HCT116 (cell line): ENCODE data around the gene WFDC1. TPM values are rescaled to one million over a fixed set of nuclear protein-coding genes. Genes with fewer than 3 reads are reported as not detected.

ENCODE experiments used
- ATAC-seq: fragments of 200-7000 bp; cut with Tn5 transposase; 2 replicates; pipeline ENCODE4 v1.9.1; 2020; ENCODE audit warnings: mild to moderate bottlenecking, moderate library complexity
- BruUV-seq: library from RNA; stranded (reverse); fragments of 400-500 nt; replicated peaks from 2 replicates; lab custom pipeline; 2021; lab: Mats Ljungman, UMichigan
- CTCF ChIA-PET: fragments of 300-600 bp; sonication (Branson Sonifier 250); formaldehyde crosslinking; loops from one replicate; lab custom pipeline; 2021; ENCODE audit warnings: antibody characterized with exemption; lab: Charles Lee
- POLR2A ChIA-PET: fragments of 300-600, 350-600 bp; sonication (Branson Sonifier 250); formaldehyde crosslinking; loops from one replicate; lab custom pipeline; 2021; ENCODE audit warnings: antibody characterized with exemption; lab: Charles Lee
- RAD21 ChIA-PET, 2 experiments: fragments of 300-600 bp; sonication (Branson Sonifier 250); formaldehyde crosslinking; loops; one replicate each; lab custom pipeline; 2023; ENCODE audit warnings: low total read pairs in 2 of 2; ENCODE audit not compliant: uncharacterized antibody in 2 of 2, unreplicated experiment in 2 of 2, low non-redundant PET in 1 of 2; lab: Charles Lee
- DNase-seq: peaks from one replicate; pipeline ENCODE4 v3.0.0-alpha.2; 2010; ENCODE audit warnings: low read depth, low spot score
- H2AFZ ChIP-seq: fragments of 200-600 bp; shearing (Covaris generic), sonication (generic); 2 replicates; pipeline ENCODE4 v1.6.1; 2017; ENCODE audit warnings: low read depth, mixed run types, mixed read lengths, antibody characterized with exemption, low read length; ENCODE audit not compliant: poor library complexity, severe bottlenecking
- H3K27ac ChIP-seq: 2 replicates; pipeline ENCODE4 v1.5.1; 2012; ENCODE audit warnings: low read depth, low read length
- H3K27me3 ChIP-seq: fragments of 200-600 bp; sonication (generic); 2 replicates; pipeline ENCODE4 v1.6.1; 2016; ENCODE audit warnings: mixed run types, low read length, mixed read lengths; ENCODE audit not compliant: insufficient read depth
- H3K36me3 ChIP-seq, 2 experiments: fragments of 200-500 bp in 1 of 2; fragments of 200-600 bp in 1 of 2; sonication (Bioruptor generic) in 1 of 2; sonication (generic) in 1 of 2; 2 replicates each; pipeline versions ENCODE4 v1.5.1 to v1.6.1; 2014 to 2016; ENCODE audit warnings: low read length in 2 of 2, inconsistent platforms in 1 of 2, mixed read lengths in 1 of 2, mixed run types in 1 of 2; ENCODE audit not compliant: insufficient read depth in 2 of 2, control insufficient read depth in 1 of 2
- H3K4me1 ChIP-seq, 2 experiments: fragments of 200-600 bp in 1 of 2; sonication (generic) in 1 of 2; 2 replicates each; pipeline versions ENCODE4 v1.5.1 to v1.6.1; 2012 to 2017; ENCODE audit warnings: low read length in 2 of 2, inconsistent platforms in 1 of 2, mild to moderate bottlenecking in 1 of 2, mixed read lengths in 1 of 2, mixed run types in 1 of 2, moderate library complexity in 1 of 2; ENCODE audit not compliant: insufficient read depth in 2 of 2, control insufficient read depth in 1 of 2
- H3K4me2 ChIP-seq: fragments of 200-600 bp; sonication (generic); 2 replicates; pipeline ENCODE4 v1.6.1; 2017; ENCODE audit warnings: mixed run types, low read length, mixed read lengths
- H3K4me3 ChIP-seq, 2 experiments: fragments of 200-600 bp in 1 of 2; sonication (generic) in 1 of 2; replicated peaks in 1 of 2; 2 replicates each; pipeline ENCODE4 v1.5.1; 2011 to 2016; ENCODE audit warnings: low read length in 2 of 2, control low read depth in 1 of 2, low read depth in 1 of 2, mild to moderate bottlenecking in 1 of 2, mixed read lengths in 1 of 2, mixed run types in 1 of 2
- H3K79me2 ChIP-seq: fragments of 200-600 bp; sonication (generic); 2 replicates; pipeline ENCODE4 v1.6.1; 2017; ENCODE audit warnings: mild to moderate bottlenecking, mixed run types, low read length, moderate library complexity, mixed read lengths; ENCODE audit not compliant: insufficient read depth
- H3K9ac ChIP-seq: fragments of 200-600 bp; sonication (generic); 2 replicates; pipeline ENCODE4 v1.6.1; 2016; ENCODE audit warnings: low read length, mixed read lengths
- H3K9me2 ChIP-seq: fragments of 200-600 bp; sonication (generic), shearing (Covaris generic); 2 replicates; pipeline ENCODE4 v1.6.1; 2017; ENCODE audit warnings: mixed run types, mild to moderate bottlenecking, moderate library complexity; ENCODE audit not compliant: insufficient read depth
- H3K9me3 ChIP-seq, 2 experiments: fragments of 200-500 bp in 1 of 2; fragments of 200-600 bp in 1 of 2; sonication (Bioruptor generic) in 1 of 2; sonication (generic) in 1 of 2; 2 replicates each; pipeline ENCODE4 v1.6.1; 2014 to 2017; ENCODE audit warnings: low read length in 2 of 2, mixed read lengths in 2 of 2, inconsistent platforms in 1 of 2, low read depth in 1 of 2, mild to moderate bottlenecking in 1 of 2, mixed run types in 1 of 2, moderate library complexity in 1 of 2; ENCODE audit not compliant: control insufficient read depth in 1 of 2, insufficient read depth in 1 of 2
- H4K20me1 ChIP-seq: fragments of 200-600 bp; sonication (generic), shearing (Covaris generic); 2 replicates; pipeline ENCODE4 v1.6.1; 2017; ENCODE audit warnings: mixed run types, mild to moderate bottlenecking, moderate library complexity; ENCODE audit not compliant: insufficient read depth
- ATF3 ChIP-seq: IDR thresholded peaks from 2 replicates; pipeline ENCODE4 v1.6.1; 2012
- CEBPB ChIP-seq: IDR thresholded peaks from 2 replicates; pipeline ENCODE4 v1.6.1; 2012; ENCODE audit warnings: low read depth
- MAX ChIP-seq: IDR thresholded peaks from 2 replicates; pipeline ENCODE4 v1.6.1; 2012
- POLR2A ChIP-seq: IDR thresholded peaks from 2 replicates; pipeline ENCODE4 v1.7.0; 2011; ENCODE audit warnings: borderline replicate concordance; ENCODE audit not compliant: insufficient read depth, insufficient read length; ENCODE audit errors: extremely low read depth
- POLR2AphosphoS5 ChIP-seq: IDR thresholded peaks from 2 replicates; pipeline ENCODE4 v1.6.1; 2011; ENCODE audit warnings: mild to moderate bottlenecking, low read depth, low read length, moderate library complexity
- SRF ChIP-seq: IDR thresholded peaks from 2 replicates; pipeline ENCODE4 v1.6.1; 2012; ENCODE audit warnings: low read depth
- YY1 ChIP-seq: IDR thresholded peaks from 2 replicates; pipeline ENCODE4 v1.6.1; 2011; ENCODE audit warnings: low read length, low read depth, moderate library complexity, mild to moderate bottlenecking; ENCODE audit not compliant: insufficient replicate concordance; ENCODE audit errors: extremely low read depth
- intact Hi-C: fragments of 100-400 bp; cut with micrococcal nuclease; formaldehyde crosslinking; loops from 2 replicates; pipeline ENCODE4 v1.10.0; 2022
- total RNA-seq: library from RNA; stranded (reverse); gene quantifications from one replicate; pipeline ENCODE4 v1.2.1, GENCODE V29; 2021; ENCODE audit not compliant: unreplicated experiment

The WFDC1 gene
- total RNA-seq, 1 experiment from 2014 or later: 0.42 TPM

- RAD21 ChIA-PET: interaction anchor here in 1 of 2 experiments (0.6 kb wide), 1 partner anchor 46 kb away, joined by 3 read pairs; no protein-coding TSS in a partner anchor
- Histone ChIP-seq H3K4me3 (peak within 1 kb of the TSS; percentile 75 to 81), H3K4me1 (peaks cover 23 to 38% of the 10 kb centered on the region in 2 experiments), H3K4me2 (peak within 1 kb of the TSS; percentile 94), H3K9me2 (no peaks in the 10 kb centered on the region), H3K9ac (peak within 1 kb of the TSS; percentile 59), H2AFZ (peak within 1 kb of the TSS; percentile 92), H3K79me2 (no peaks in the 10 kb centered on the region), H4K20me1 (no peaks in the 10 kb centered on the region), H3K9me3 (no peaks in the 10 kb centered on the region), H3K27me3 (no peaks in the 10 kb centered on the region), H3K27ac (peak within 1 kb of the TSS; percentile 22; the same call in 1 of the 2 replicates), H3K36me3 (no peaks in the 10 kb centered on the region)
- POLR2A ChIA-PET: interaction anchor here (0.5 to 1.8 kb wide), 4 partner anchors 9 to 252 kb away, joined by 3 to 6 read pairs (median 4); partner anchors contain the start of gene MBTPS1
- intact Hi-C loops: no loop called here
- peak; percentile 97 for ATAC-seq
- CTCF ChIA-PET: interaction anchor here (0.7 to 1.9 kb wide), 3 partner anchors 56 to 304 kb away, joined by 3 to 5 read pairs (median 4); no protein-coding TSS in a partner anchor
- TF ChIP-seq ATF3: no peak
- peak; percentile 31 for TF ChIP-seq YY1
- TF ChIP-seq SRF: no peak
- TF ChIP-seq CEBPB: no peak
- TF ChIP-seq POLR2AphosphoS5: peak; percentile 95
- peak; percentile 47; the same call in 1 of the 2 replicates for TF ChIP-seq MAX
- DNase-seq: peak; percentile 51
- TSS peak; percentile 57 for BruUV-seq
Measured at GRCh38 chr16:84368308-84368996, 73.8 kb downstream of the WFDC1 start, which contains the start of gene ATP2C2. TSS of gene ATP2C2 (plus strand) at chr16:84368538. CDS start at chr16:84368616, 78 bp downstream.

- intact Hi-C loops: no loop called here
- ATAC-seq: no peak
- H3K9ac ChIP-seq: peak overlapping the region; percentile 59
- RAD21 ChIA-PET: interaction anchor here in 1 of 2 experiments (0.6 kb wide), 1 partner anchor 47 kb away, joined by 3 read pairs; no protein-coding TSS in a partner anchor
- BruUV-seq: no TSS peak
- TF ChIP-seq POLR2A (no peak), MAX (no peak)
- DNase-seq: no peak
- no peak overlapping the region for H3K27ac ChIP-seq
- H3K79me2 ChIP-seq: no peaks in the 10 kb centered on the region
- no peaks in the 10 kb centered on the region for H3K27me3 ChIP-seq
- H3K4me2 ChIP-seq: peak overlapping the region; percentile 94
- H3K9me3 ChIP-seq: no peaks in the 10 kb centered on the region
- no peaks in the 10 kb centered on the region for H3K9me2 ChIP-seq
- no peak overlapping the region for H2AFZ ChIP-seq
- CTCF ChIA-PET: interaction anchor here (1.2 to 1.9 kb wide), 2 partner anchors 56 to 92 kb away, joined by 3 to 5 read pairs; no protein-coding TSS in a partner anchor
- peaks cover 23 to 38% of the 10 kb centered on the region in 2 experiments for H3K4me1 ChIP-seq
- POLR2A ChIA-PET: interaction anchor here (1.4 to 1.8 kb wide), 2 partner anchors 10 to 252 kb away, joined by 4 to 6 read pairs; partner anchors contain the start of gene MBTPS1
- peak overlapping the region; percentile 75 to 81 for H3K4me3 ChIP-seq
- H3K36me3 ChIP-seq: no peaks in the 10 kb centered on the region
- H4K20me1 ChIP-seq: no peaks in the 10 kb centered on the region
Measured at GRCh38 chr16:84369105-84369504, 74.4 kb downstream of the WFDC1 start.
